ENCODE data around the gene TMEM182. TPM values are rescaled to one million over a fixed set of nuclear protein-coding genes. Genes with fewer than 3 reads are reported as not detected.
A peak's percentile ranks its signal among the peaks of the same experiment; 100 is the strongest.

Gene TMEM182
- polyA plus RNA-seq, 1 donor: 6.3 TPM

DNA sequence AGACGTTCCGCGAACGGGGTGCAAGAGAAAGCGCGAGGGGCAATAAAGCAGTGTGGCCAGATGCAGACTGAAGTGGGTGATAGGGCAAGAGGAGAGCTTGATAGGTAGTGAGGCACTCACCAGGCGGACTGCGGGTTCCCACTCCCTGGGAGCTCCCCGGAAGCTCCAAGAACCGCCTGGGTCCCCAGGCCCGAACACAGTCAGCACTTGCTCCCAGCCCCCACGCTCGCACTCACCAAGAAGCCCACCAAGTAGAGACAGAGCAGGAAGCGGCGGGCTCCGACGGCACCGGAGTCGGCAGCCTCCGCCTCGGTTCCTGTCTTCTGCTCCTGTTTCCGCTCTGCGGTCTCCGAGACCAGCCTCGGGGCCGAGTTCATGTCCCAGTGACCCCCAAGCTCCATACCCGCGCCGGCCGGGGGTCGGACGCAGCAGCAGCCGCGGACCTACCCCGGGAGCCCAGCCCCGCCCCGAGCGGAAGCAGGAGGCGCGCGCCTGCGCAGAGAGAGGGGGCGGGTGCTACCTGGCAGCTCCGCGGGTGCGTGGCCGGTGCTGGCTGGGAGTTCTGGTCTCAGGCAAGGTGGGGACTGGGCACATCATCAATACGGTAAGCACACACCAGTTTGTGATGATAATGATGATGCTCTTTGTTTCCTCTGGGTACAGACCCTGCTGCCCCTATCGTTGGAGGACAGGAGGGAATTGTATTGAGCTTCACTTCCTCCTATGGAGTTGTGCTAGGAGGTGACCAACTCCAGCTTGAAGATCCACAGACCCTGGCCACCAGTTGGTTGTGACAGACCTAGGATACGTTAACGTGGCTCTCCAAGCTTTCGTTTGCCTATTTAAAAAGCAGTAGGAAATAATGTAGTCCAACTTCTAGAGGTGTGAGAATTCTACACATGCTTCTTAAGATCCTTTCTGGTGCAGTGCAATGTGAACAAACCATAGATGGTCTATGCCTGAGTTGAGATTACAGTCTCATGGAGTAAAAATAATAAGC is 25.1 kb upstream of the TMEM182 start:
- H3K4me1 ChIP-seq (ENCODE audit: control insufficient read depth, insufficient read depth, low read length): peaks cover 8% of the 10 kb centered on the region
- DNase-seq: peak; percentile 73 to 87
- peak overlapping the region; percentile 78 for H3K4me3 ChIP-seq (ENCODE audit: low read length)
- no peaks in the 10 kb centered on the region for H3K9me3 ChIP-seq (ENCODE audit: control insufficient read depth, low read depth, low read length)
- peaks cover 6% of the 10 kb centered on the region for H3K36me3 ChIP-seq (ENCODE audit: control insufficient read depth, insufficient read depth, low read length)
- H3K27me3 ChIP-seq (ENCODE audit: control insufficient read depth, insufficient read depth, low read length): no peaks in the 10 kb centered on the region
- H3K27ac ChIP-seq (ENCODE audit: low read length): peak overlapping the region; percentile 79
- WGBS (ENCODE audit: insufficient coverage, low lambda C conversion rate): no CpG with 5 or more reads among the region's 52 CpGs

- Histone ChIP-seq H3K4me1 (ENCODE audit: control insufficient read depth, insufficient read depth, low read length) (peaks cover 8% of the 10 kb centered on the region), H3K27me3 (ENCODE audit: control insufficient read depth, insufficient read depth, low read length) (no peaks in the 10 kb centered on the region), H3K4me3 (ENCODE audit: low read length) (peak overlapping the region; percentile 78), H3K9me3 (ENCODE audit: control insufficient read depth, low read depth, low read length) (no peaks in the 10 kb centered on the region), H3K27ac (ENCODE audit: low read length) (no peak overlapping the region), H3K36me3 (ENCODE audit: control insufficient read depth, insufficient read depth, low read length) (peaks cover 3% of the 10 kb centered on the region)
- DNase-seq: no peak
- 56% methylated on average over 1 of the region's 1 CpG for WGBS (ENCODE audit: insufficient coverage, low lambda C conversion rate)
These were observed 24.4 kb upstream of the TMEM182 start for GRCh38 chr2:102737431-102737830.

GRCh38 chr2:102743259-102743658 is 18.6 kb upstream of the TMEM182 start:
- H3K4me1 ChIP-seq (ENCODE audit: control insufficient read depth, insufficient read depth, low read length): no peaks in the 10 kb centered on the region
- H3K27ac ChIP-seq (ENCODE audit: low read length): no peak overlapping the region
- no peak overlapping the region for H3K4me3 ChIP-seq (ENCODE audit: low read length)
- H3K9me3 ChIP-seq (ENCODE audit: control insufficient read depth, low read depth, low read length): no peaks in the 10 kb centered on the region
- WGBS (ENCODE audit: insufficient coverage, low lambda C conversion rate): 100% methylated on average over 1 of the region's 3 CpGs
- H3K36me3 ChIP-seq (ENCODE audit: control insufficient read depth, insufficient read depth, low read length): no peaks in the 10 kb centered on the region
- no peaks in the 10 kb centered on the region for H3K27me3 ChIP-seq (ENCODE audit: control insufficient read depth, insufficient read depth, low read length)
- no peak for DNase-seq

DNA sequence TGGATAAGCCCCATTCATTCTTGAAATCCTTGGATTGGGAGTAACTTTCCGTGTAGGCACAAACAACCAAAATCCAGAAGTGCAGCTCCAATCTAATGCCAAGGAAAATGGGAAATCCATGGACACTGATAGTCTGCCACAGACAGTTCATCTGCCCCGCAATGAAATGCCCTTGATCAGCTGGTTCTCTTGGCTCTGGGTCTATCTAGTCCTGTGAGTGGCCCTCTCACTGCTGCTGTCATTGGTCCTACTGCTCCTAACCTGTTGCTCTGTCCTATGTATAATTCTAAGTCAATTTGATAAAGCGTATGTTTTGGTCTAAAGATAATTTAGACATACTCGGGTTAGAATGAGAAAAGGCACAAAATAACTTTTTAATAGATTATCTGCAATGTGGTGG is 13.7 kb upstream of the TMEM182 start:
- Histone ChIP-seq H3K27me3 (ENCODE audit: control insufficient read depth, insufficient read depth, low read length) (no peaks in the 10 kb centered on the region), H3K27ac (ENCODE audit: low read length) (no peak overlapping the region), H3K9me3 (ENCODE audit: control insufficient read depth, low read depth, low read length) (no peaks in the 10 kb centered on the region), H3K36me3 (ENCODE audit: control insufficient read depth, insufficient read depth, low read length) (no peaks in the 10 kb centered on the region), H3K4me3 (ENCODE audit: low read length) (no peak overlapping the region), H3K4me1 (ENCODE audit: control insufficient read depth, insufficient read depth, low read length) (no peaks in the 10 kb centered on the region)
- DNase-seq: no peak
- no CpG with 5 or more reads among the region's 4 CpGs for WGBS (ENCODE audit: insufficient coverage, low lambda C conversion rate)

DNA sequence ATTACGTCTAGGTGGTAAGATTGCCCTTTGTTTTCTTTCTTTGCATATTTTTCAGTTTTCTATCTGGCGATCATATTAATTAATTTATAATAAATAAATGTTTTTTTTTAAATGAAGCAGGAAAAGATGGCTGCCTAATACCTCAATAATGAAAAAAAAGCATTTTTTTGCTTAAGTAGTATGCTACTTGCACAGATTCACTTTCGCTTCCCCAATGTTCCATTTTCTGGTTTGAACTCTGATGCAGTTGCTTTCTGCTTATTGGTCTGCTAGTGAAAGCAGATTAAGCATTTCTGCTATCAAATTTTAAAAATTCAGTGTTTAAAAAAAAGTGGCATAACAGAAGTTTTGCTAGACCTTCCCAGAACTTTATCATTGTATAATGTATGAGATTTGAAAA is 11.9 kb upstream of the TMEM182 start:
- H3K27ac ChIP-seq (ENCODE audit: low read length): no peak overlapping the region
- H3K27me3 ChIP-seq (ENCODE audit: control insufficient read depth, insufficient read depth, low read length): no peaks in the 10 kb centered on the region
- no peaks in the 10 kb centered on the region for H3K4me1 ChIP-seq (ENCODE audit: control insufficient read depth, insufficient read depth, low read length)
- no peak for DNase-seq
- no peaks in the 10 kb centered on the region for H3K9me3 ChIP-seq (ENCODE audit: control insufficient read depth, low read depth, low read length)
- no peaks in the 10 kb centered on the region for H3K36me3 ChIP-seq (ENCODE audit: control insufficient read depth, insufficient read depth, low read length)
- H3K4me3 ChIP-seq (ENCODE audit: low read length): no peak overlapping the region
- 81% methylated on average over 2 of the region's 3 CpGs for WGBS (ENCODE audit: insufficient coverage, low lambda C conversion rate)

GRCh38 chr2:102753563-102754159 is 8.2 kb upstream of the TMEM182 start:
- H3K4me3 ChIP-seq (ENCODE audit: low read length): no peak overlapping the region
- H3K9me3 ChIP-seq (ENCODE audit: control insufficient read depth, low read depth, low read length): no peaks in the 10 kb centered on the region
- 100% methylated on average over 2 of the region's 7 CpGs for WGBS (ENCODE audit: insufficient coverage, low lambda C conversion rate)
- no peaks in the 10 kb centered on the region for H3K4me1 ChIP-seq (ENCODE audit: control insufficient read depth, insufficient read depth, low read length)
- DNase-seq: peak in 1 of 2 donors; percentile 19
- no peaks in the 10 kb centered on the region for H3K27me3 ChIP-seq (ENCODE audit: control insufficient read depth, insufficient read depth, low read length)
- no peak overlapping the region for H3K27ac ChIP-seq (ENCODE audit: low read length)
- H3K36me3 ChIP-seq (ENCODE audit: control insufficient read depth, insufficient read depth, low read length): no peaks in the 10 kb centered on the region

- Histone ChIP-seq H3K9me3 (ENCODE audit: control insufficient read depth, low read depth, low read length) (no peaks in the 10 kb centered on the region), H3K4me3 (ENCODE audit: low read length) (no peak overlapping the region), H3K27me3 (ENCODE audit: control insufficient read depth, insufficient read depth, low read length) (no peaks in the 10 kb centered on the region), H3K27ac (ENCODE audit: low read length) (no peak overlapping the region), H3K4me1 (ENCODE audit: control insufficient read depth, insufficient read depth, low read length) (no peaks in the 10 kb centered on the region), H3K36me3 (ENCODE audit: control insufficient read depth, insufficient read depth, low read length) (no peaks in the 10 kb centered on the region)
- DNase-seq: no peak
- 100% methylated on average over 1 of the region's 3 CpGs for WGBS (ENCODE audit: insufficient coverage, low lambda C conversion rate)
These were observed 7.2 kb upstream of the TMEM182 start for GRCh38 chr2:102754456-102755145.

- 100% methylated on average over 1 of the region's 4 CpGs for WGBS (ENCODE audit: insufficient coverage, low lambda C conversion rate)
- Histone ChIP-seq H3K4me3 (ENCODE audit: low read length) (no peak overlapping the region), H3K9me3 (ENCODE audit: control insufficient read depth, low read depth, low read length) (no peaks in the 10 kb centered on the region)
These were observed 6.5 kb upstream of the TMEM182 start for GRCh38 chr2:102755284-102755683.

DNA sequence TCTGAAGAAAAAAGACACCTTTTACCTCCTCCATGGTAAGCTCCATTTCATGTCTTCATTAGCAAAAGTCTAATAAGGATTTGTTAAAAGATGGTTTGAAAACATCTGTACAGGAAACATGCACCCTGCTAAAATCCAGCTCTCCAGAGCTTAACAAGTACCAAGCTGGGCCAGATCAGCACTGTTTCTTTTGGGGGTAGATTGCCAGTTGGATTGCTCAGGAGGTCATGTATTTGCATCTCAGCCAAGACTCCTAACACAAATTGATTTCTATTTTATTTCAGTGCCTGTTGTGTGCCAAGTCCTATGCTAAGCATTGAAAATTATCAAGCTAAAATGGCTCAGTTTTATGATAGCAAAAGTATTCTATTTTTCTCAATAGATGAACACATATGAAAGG is 3.4 kb upstream of the TMEM182 start:
- H3K4me3 ChIP-seq (ENCODE audit: low read length): no peak overlapping the region
- H3K4me1 ChIP-seq (ENCODE audit: control insufficient read depth, insufficient read depth, low read length): no peaks in the 10 kb centered on the region
- no peak for DNase-seq
- H3K9me3 ChIP-seq (ENCODE audit: control insufficient read depth, low read depth, low read length): no peaks in the 10 kb centered on the region
- H3K27ac ChIP-seq (ENCODE audit: low read length): no peak overlapping the region
- no peaks in the 10 kb centered on the region for H3K36me3 ChIP-seq (ENCODE audit: control insufficient read depth, insufficient read depth, low read length)
- H3K27me3 ChIP-seq (ENCODE audit: control insufficient read depth, insufficient read depth, low read length): no peaks in the 10 kb centered on the region

More at GRCh38 chr2:102755284-102755683, 6.5 kb upstream of the TMEM182 start:
- Histone ChIP-seq H3K27ac (ENCODE audit: low read length) (no peak overlapping the region), H3K4me1 (ENCODE audit: control insufficient read depth, insufficient read depth, low read length) (no peaks in the 10 kb centered on the region), H3K36me3 (ENCODE audit: control insufficient read depth, insufficient read depth, low read length) (no peaks in the 10 kb centered on the region), H3K27me3 (ENCODE audit: control insufficient read depth, insufficient read depth, low read length) (no peaks in the 10 kb centered on the region)
- DNase-seq: no peak

DNA sequence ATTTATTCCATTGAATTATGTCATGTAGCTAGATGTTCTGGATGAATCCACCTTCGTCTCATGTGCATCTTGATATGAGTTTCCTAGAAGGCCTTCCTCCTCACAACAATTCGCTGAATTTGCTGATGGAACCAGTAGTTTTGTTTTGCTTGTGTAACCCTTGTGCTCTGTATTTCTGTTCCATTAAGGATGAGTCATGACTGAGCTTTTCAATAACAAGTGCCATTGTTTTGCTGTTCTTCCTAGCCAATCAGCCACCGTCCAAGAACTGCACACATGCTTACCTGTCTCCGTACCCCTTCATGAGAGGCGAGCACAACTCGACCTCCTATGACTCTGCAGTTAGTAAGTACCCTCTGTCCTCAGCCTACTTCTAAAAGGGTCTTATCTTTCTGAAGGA is 2.3 kb downstream of the TMEM182 start:
- Histone ChIP-seq H3K9me3 (ENCODE audit: control insufficient read depth, low read depth, low read length) (no peaks in the 10 kb centered on the region), H3K4me1 (ENCODE audit: control insufficient read depth, insufficient read depth, low read length) (no peaks in the 10 kb centered on the region), H3K27me3 (ENCODE audit: control insufficient read depth, insufficient read depth, low read length) (no peaks in the 10 kb centered on the region), H3K4me3 (ENCODE audit: low read length) (no peak overlapping the region), H3K27ac (ENCODE audit: low read length) (no peak overlapping the region), H3K36me3 (ENCODE audit: control insufficient read depth, insufficient read depth, low read length) (no peaks in the 10 kb centered on the region)
- DNase-seq: no peak
- 100% methylated on average over 1 of the region's 6 CpGs for WGBS (ENCODE audit: insufficient coverage, low lambda C conversion rate)

Data from large intestine (tissue), 3 donors.